Heart left ventricle (tissue), 16 donors: ENCODE results near the gene FBN1. TPM values are rescaled to one million over a fixed set of nuclear protein-coding genes. Genes with fewer than 3 reads are reported as not detected.

ENCODE experiments used
- ATAC-seq, 4 donors: fragments of 200-7000 bp; cut with Tn5 transposase; one replicate each; pipeline ENCODE4 v1.9.1; 2020 to 2022; ENCODE audit warnings: moderate library complexity in 4 of 4, mild to moderate bottlenecking in 3 of 4, moderate number of reproducible peaks in 1 of 4
- DNase-seq, 5 donors: peaks; one replicate each; pipeline ENCODE4 v3.0.0-alpha.2; 2020
- H3K27ac ChIP-seq, 12 donors: fragments of 200-600 bp; sonication (generic) in 4 of 12; one replicate each; pipeline versions ENCODE4 v1.5.0 to v1.8.0; 2016 to 2022; ENCODE audit warnings: mild to moderate bottlenecking in 2 of 12
- H3K27me3 ChIP-seq, 9 donors: fragments of 200-600 bp; sonication (generic) in 2 of 9; one replicate each; pipeline versions ENCODE4 v1.5.1 to v1.8.0; 2016 to 2022; ENCODE audit warnings: mild to moderate bottlenecking in 3 of 9
- H3K36me3 ChIP-seq, 9 donors: fragments of 200-600 bp; sonication (generic) in 2 of 9; one replicate each; pipeline versions ENCODE4 v1.5.0 to v1.8.0; 2018 to 2022; ENCODE audit warnings: mild to moderate bottlenecking in 2 of 9
- H3K4me1 ChIP-seq, 12 donors: fragments of 200-600 bp; sonication (generic) in 4 of 12; one replicate each; pipeline versions ENCODE4 v1.5.0 to v1.8.0; 2016 to 2022; ENCODE audit warnings: mild to moderate bottlenecking in 3 of 12
- H3K4me3 ChIP-seq, 12 donors: fragments of 200-600 bp; sonication (generic) in 4 of 12; one replicate each; pipeline versions ENCODE4 v1.5.0 to v1.8.0; 2017 to 2022; ENCODE audit warnings: mild to moderate bottlenecking in 9 of 12, moderate library complexity in 4 of 12
- H3K9me3 ChIP-seq, 12 donors: fragments of 200-600 bp; sonication (generic) in 4 of 12; one replicate each; pipeline versions ENCODE4 v1.5.0 to v1.8.0; 2016 to 2022; ENCODE audit warnings: mild to moderate bottlenecking in 1 of 12
- POLR2A ChIP-seq, 2 donors: fragments of 450-650 bp; IDR thresholded peaks; one replicate each; pipeline ENCODE4 v1.6.1; 2017; ENCODE audit warnings: antibody characterized with exemption in 2 of 2, mild to moderate bottlenecking in 2 of 2, moderate library complexity in 2 of 2
- WGBS, 4 donors: extraction: QIAGEN DNeasy Blood & Tissue Kit in 2 of 4; methylation state at CpG; one replicate each; pipeline versions ENCODE4 v1.1.5 to v1.1.7; 2013 to 2018; 5-methylcytosine and 5-hydroxymethylcytosine counted together
- intact Hi-C, 10 donors: fragments of 100-400 bp; cut with DNase I; formaldehyde crosslinking; loops; one replicate each; pipeline versions ENCODE4 v1.11.1 to v1.14.2; 2022
- polyA plus RNA-seq, 2 donors: library from polyadenylated mRNA; stranded (reverse); fragments of 200-250 nt; gene quantifications; one replicate each; pipeline ENCODE4 v1.2.3, GENCODE V29; 2013
- total RNA-seq, 9 donors: library from RNA; depleted of rRNA in 2 of 9; stranded (reverse); fragments of >200 nt in 2 of 9; fragmentation: NEBNext Ultra II Directional in 3 of 9; extraction: Animal tissue kit (Norgen Biotek cat#: 25700) in 3 of 9; gene quantifications; one replicate each; pipeline versions ENCODE4 v1.1.0 to v1.2.4, GENCODE V29; 2016 to 2023
- TF ChIP-seq, protein P1 (sequence below), 12 donors: fragments of 200-600 bp; sonication (generic) in 4 of 12; IDR thresholded peaks; one replicate each; pipeline versions ENCODE4 v1.5.0 to v1.8.0; 2018 to 2022; ENCODE audit warnings: antibody characterized with exemption in 12 of 12, mild to moderate bottlenecking in 5 of 12
- donor health status: ischemic (EF 13 %, LVEDD 7.1; RV severe dilation, severe dysfunction).
- donor health status: healthy with polysubstance abuse.
- donor health status: DM: no; HTN: yes; CAD: no.
- donor health status: DM: no; HTN: no; CAD: no.
- donor health status: ischemic (EF 25% LVEDD 6.9; RV normal size, moderate dysfunction).
- donor health status: ischemic (EF 25% LVEDD 5.7; RV mildly dilated, moderate dysfunction).
- donor health status: healthy.
- donor health status: DM: yes; HTN: yes; CAD: no.
- donor health status: ischemic (EF 35%, LVEDD 5.7; RV mildly dilated, moderate dysfunction).
- donor health status: nonischemic (EF 11% LVEDD 7.7; RV severe dilation, severe dysfunction).
- donor health status: DM: yes; HTN: yes; CAD: no.
- donor health status: PGD.
- donor health status: ischemic (EF 29% LVEDD 5.4; RV normal size, mild dysfunction).
- donor health status: nonischemic (EF 23%, LVEDD 6.1; RV moderate dilation, normal function).

The FBN1 gene
- total and polyA plus RNA-seq, 11 donors, result 5.7 to 115 (median 31.4) TPM

- Histone ChIP-seq H3K27ac (no peak overlapping the region), H3K36me3 (peaks cover 0 to 4% (median 0%) of the 10 kb centered on the region in 9 donors), H3K9me3 (no peaks in the 10 kb centered on the region), H3K4me1 (peaks cover 0 to 84% (median 9%) of the 10 kb centered on the region in 12 donors), H3K27me3 (no peaks in the 10 kb centered on the region), H3K4me3 (no peak overlapping the region)
- DNase-seq (no peak), ATAC-seq (no peak)
- TF ChIP-seq, protein P1, sequence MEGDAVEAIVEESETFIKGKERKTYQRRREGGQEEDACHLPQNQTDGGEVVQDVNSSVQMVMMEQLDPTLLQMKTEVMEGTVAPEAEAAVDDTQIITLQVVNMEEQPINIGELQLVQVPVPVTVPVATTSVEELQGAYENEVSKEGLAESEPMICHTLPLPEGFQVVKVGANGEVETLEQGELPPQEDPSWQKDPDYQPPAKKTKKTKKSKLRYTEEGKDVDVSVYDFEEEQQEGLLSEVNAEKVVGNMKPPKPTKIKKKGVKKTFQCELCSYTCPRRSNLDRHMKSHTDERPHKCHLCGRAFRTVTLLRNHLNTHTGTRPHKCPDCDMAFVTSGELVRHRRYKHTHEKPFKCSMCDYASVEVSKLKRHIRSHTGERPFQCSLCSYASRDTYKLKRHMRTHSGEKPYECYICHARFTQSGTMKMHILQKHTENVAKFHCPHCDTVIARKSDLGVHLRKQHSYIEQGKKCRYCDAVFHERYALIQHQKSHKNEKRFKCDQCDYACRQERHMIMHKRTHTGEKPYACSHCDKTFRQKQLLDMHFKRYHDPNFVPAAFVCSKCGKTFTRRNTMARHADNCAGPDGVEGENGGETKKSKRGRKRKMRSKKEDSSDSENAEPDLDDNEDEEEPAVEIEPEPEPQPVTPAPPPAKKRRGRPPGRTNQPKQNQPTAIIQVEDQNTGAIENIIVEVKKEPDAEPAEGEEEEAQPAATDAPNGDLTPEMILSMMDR (IDR thresholded peaks at IDR 0.05), result no peak
- TF ChIP-seq POLR2A (IDR thresholded peaks at IDR 0.05), result no peak
- intact Hi-C loops, result loop anchor here in 2 of 10 donors (5.0 to 10.0 kb wide), 3 partner anchors 52 to 72 kb away; no protein-coding TSS in a partner anchor
- WGBS, 4 donors, result 66 to 73% (median 71%) methylated on average over 2 of the region's 2 CpGs
Measured at GRCh38 chr15:48628832-48629231, 16.7 kb downstream of the FBN1 start.

- Histone ChIP-seq H3K27ac (peak overlapping the region in 2 of 12 donors; percentile 9 to 28), H3K36me3 (peaks cover 0 to 4% (median 0%) of the 10 kb centered on the region in 9 donors), H3K4me1 (peaks cover 0 to 77% (median 7%) of the 10 kb centered on the region in 12 donors), H3K27me3 (no peaks in the 10 kb centered on the region), H3K9me3 (no peaks in the 10 kb centered on the region), H3K4me3 (peak overlapping the region in 1 of 12 donors; percentile 1)
- intact Hi-C loops, result loop anchor here in 2 of 10 donors (5.0 to 10.0 kb wide), 3 partner anchors 50 to 70 kb away; no protein-coding TSS in a partner anchor
- TF ChIP-seq POLR2A (IDR thresholded peaks at IDR 0.05), result no peak
- TF ChIP-seq, protein P1 (IDR thresholded peaks at IDR 0.05), result no peak
- ATAC-seq, result peak in 3 of 4 donors; percentile 21 to 57 (median 35)
- 30 to 43% (median 38%) methylated on average over 7 of the region's 7 CpGs for WGBS, 4 donors
- no peak for DNase-seq
Measured at GRCh38 chr15:48627260-48627940, 18.1 kb downstream of the FBN1 start.

DNA sequence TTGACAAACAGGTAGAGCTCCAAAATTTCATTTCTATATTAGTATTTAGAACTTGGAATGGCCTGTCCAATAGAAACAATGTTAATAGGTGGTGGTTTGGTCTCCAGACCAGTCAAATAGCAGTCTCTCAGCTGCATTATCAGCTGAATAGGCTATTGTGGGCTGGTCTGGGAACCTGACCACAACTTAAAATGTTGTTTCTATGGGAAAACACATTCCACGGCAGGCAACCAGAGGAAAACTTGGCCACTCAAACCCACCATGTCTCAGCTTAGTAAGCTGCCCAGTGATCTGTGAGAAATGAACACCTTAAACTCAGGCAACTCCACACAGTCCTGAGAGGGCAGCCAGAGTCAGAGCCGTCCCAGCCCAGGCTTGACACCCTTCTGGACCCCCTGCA is 20.4 kb downstream of the FBN1 start:
- Histone ChIP-seq H3K4me3 (no peak overlapping the region), H3K27me3 (no peaks in the 10 kb centered on the region), H3K9me3 (no peaks in the 10 kb centered on the region), H3K36me3 (peaks cover 0 to 4% (median 0%) of the 10 kb centered on the region in 9 donors), H3K4me1 (peaks cover 0 to 71% (median 9%) of the 10 kb centered on the region in 12 donors), H3K27ac (peak overlapping the region in 2 of 12 donors; percentile 4 to 19)
- 86 to 100% (median 89%) methylated on average over 2 of the region's 2 CpGs for WGBS, 4 donors
- no peak for TF ChIP-seq POLR2A (IDR thresholded peaks at IDR 0.05)
- TF ChIP-seq, protein P1 (IDR thresholded peaks at IDR 0.05), result no peak
- intact Hi-C loops, result loop anchor here in 2 of 10 donors (5.0 to 10.0 kb wide), 3 partner anchors 48 to 68 kb away; no protein-coding TSS in a partner anchor
- ATAC-seq (no peak), DNase-seq (no peak)

DNA sequence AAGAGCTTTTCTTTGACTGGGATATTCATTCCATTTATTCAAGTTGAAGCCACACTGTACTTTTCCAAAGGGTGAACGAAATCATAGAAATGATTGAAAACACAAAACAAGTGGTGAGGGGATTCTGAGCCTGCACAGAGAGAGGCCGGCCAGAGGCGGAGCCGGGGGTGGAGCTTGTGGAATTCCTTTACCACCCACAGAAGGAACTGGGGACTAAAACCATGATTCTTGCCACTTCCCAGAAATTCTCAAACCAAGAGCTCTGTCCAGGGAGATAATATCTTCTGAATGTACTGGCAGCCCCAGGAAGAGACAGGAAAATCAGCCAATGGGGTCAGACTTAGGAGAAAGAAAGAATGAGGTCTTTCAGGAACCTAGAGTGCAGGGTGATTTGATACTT is 20.8 kb downstream of the FBN1 start:
- no peaks in the 10 kb centered on the region for H3K27me3 ChIP-seq
- ATAC-seq (no peak), DNase-seq (no peak)
- peak overlapping the region in 1 of 12 donors; percentile 4 for H3K27ac ChIP-seq
- intact Hi-C loops, result loop anchor here in 2 of 10 donors (5.0 to 10.0 kb wide), 3 partner anchors 47 to 67 kb away; no protein-coding TSS in a partner anchor
- TF ChIP-seq POLR2A (IDR thresholded peaks at IDR 0.05), result no peak
- TF ChIP-seq, protein P1 (IDR thresholded peaks at IDR 0.05), result no peak
- H3K4me3 ChIP-seq, result no peak overlapping the region
- H3K9me3 ChIP-seq, result no peaks in the 10 kb centered on the region
- 87 to 96% (median 94%) methylated on average over 4 of the region's 4 CpGs for whole genome bisulfite sequencing, 4 donors
- H3K36me3 ChIP-seq, result peaks cover 0 to 4% (median 0%) of the 10 kb centered on the region in 9 donors
- peaks cover 0 to 71% (median 9%) of the 10 kb centered on the region in 12 donors for H3K4me1 ChIP-seq
